ENCODE results near the gene EVC2. TPM values are rescaled to one million over a fixed set of nuclear protein-coding genes. Genes with fewer than 3 reads are reported as not detected.

The EVC2 gene
- total RNA-seq, 1 experiment from 2014 or later = 0.15 TPM

DNA sequence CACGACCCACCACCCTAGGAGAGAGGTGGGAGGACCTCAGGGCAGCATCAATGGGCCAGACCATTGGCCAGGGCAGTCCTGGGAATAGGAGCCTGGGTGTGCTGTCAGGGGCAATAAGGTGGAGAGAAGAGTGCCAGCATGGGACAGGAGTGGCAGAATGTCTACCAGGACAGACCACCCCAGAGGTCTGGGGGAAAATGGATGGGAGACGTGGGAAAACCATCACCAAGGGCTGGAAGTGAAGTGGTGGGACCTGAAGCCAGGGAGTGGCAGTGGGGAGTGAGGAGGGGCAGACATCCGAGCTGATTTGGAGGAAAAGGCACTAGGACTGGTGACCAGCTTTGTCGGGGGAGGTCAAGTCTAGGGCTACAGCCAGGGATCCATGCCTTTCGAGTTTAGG lies 993 bp downstream of the EVC2 start:
- Histone ChIP-seq H3K9me3 (ENCODE audit: low read length) (no peaks in the 10 kb centered on the region), H3K36me3 (ENCODE audit: insufficient read depth, low read length) (no peaks in the 10 kb centered on the region), H3K4me2 (ENCODE audit: low read depth, low read length, poor library complexity, severe bottlenecking) (peak overlapping the region; percentile 55), H3K4me1 (ENCODE audit: low read length) (peaks cover 8% of the 10 kb centered on the region; the same call in 1 of the 2 replicates), H3K27me3 (ENCODE audit: low read length) (no peaks in the 10 kb centered on the region), H3K4me3 (ENCODE audit: low read length) (no peak overlapping the region), H3K79me2 (ENCODE audit: low read length) (no peaks in the 10 kb centered on the region), H3K9me2 (replicated peaks; ENCODE audit: insufficient read depth, low read length) (no peaks in the 10 kb centered on the region), H3K9ac (ENCODE audit: low read length) (no peak overlapping the region), H3K27ac (ENCODE audit: low read length) (no peak overlapping the region), H4K20me1 (ENCODE audit: insufficient read depth, low read depth, low read length) (no peaks in the 10 kb centered on the region), H2AFZ (ENCODE audit: low read length) (no peak overlapping the region)
- no peak for DNase-seq

DNA sequence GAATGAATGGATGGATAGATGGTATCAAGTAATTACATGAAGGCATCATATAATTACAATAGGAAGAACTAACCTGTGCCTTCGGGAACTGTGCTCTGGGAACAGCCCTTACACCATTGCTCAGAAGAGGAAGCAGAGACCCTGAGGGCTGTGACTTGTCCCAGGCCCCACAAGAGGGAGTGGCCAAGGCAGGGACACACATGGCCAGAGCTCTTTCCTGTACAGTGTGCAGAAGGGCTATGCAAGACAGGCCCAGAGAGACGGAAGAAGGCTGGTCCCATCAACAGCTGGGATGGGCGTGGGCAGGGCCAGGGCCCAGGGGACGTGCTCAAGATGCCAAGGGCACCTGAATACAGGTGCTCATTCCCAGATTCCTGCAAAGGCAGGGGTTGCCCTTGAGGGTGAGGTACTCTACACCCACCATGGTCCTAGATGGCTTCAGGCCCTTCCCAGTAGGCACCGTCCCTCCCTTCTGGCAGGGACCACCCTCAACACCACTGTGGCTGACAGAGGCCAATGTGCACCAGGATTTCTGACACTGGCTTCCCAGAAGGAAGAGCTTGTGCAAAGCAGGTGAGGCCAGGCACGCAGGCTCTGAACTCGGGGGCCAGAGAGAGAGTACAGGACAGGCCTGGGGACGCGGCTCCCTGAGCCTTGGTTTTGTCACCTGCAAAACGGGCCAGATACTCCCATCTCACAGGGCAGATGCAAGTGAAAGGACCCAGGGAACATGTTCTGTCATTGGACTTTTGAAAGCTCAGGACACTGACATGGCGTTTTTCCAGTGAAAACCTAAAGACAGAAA lies 1.7 kb downstream of the EVC2 start:
- H3K9ac ChIP-seq (ENCODE audit: low read length) = no peak overlapping the region
- no peaks in the 10 kb centered on the region for H4K20me1 ChIP-seq (ENCODE audit: insufficient read depth, low read depth, low read length)

GRCh38 chr4:5705647-5706320 lies 2.6 kb downstream of the EVC2 start:
- Histone ChIP-seq H3K4me3 (ENCODE audit: low read length) (no peak overlapping the region), H3K27ac (ENCODE audit: low read length) (no peak overlapping the region), H3K9ac (ENCODE audit: low read length) (no peak overlapping the region), H3K4me1 (ENCODE audit: low read length) (peaks cover 8% of the 10 kb centered on the region; the same call in 1 of the 2 replicates), H4K20me1 (ENCODE audit: insufficient read depth, low read depth, low read length) (no peaks in the 10 kb centered on the region), H2AFZ (ENCODE audit: low read length) (no peak overlapping the region), H3K36me3 (ENCODE audit: insufficient read depth, low read length) (no peaks in the 10 kb centered on the region), H3K27me3 (ENCODE audit: low read length) (no peaks in the 10 kb centered on the region), H3K4me2 (ENCODE audit: low read depth, low read length, poor library complexity, severe bottlenecking) (no peak overlapping the region), H3K79me2 (ENCODE audit: low read length) (no peaks in the 10 kb centered on the region), H3K9me3 (ENCODE audit: low read length) (no peaks in the 10 kb centered on the region), H3K9me2 (replicated peaks; ENCODE audit: insufficient read depth, low read length) (no peaks in the 10 kb centered on the region)
- DNase-seq = no peak

More for the DNA sequence above, 1.7 kb downstream of the EVC2 start:
- no peaks in the 10 kb centered on the region for H3K9me3 ChIP-seq (ENCODE audit: low read length)
- H3K4me3 ChIP-seq (ENCODE audit: low read length) = no peak overlapping the region
- no peaks in the 10 kb centered on the region for H3K79me2 ChIP-seq (ENCODE audit: low read length)
- no peak for DNase-seq
- no peak overlapping the region for H2AFZ ChIP-seq (ENCODE audit: low read length)
- H3K4me2 ChIP-seq (ENCODE audit: low read depth, low read length, poor library complexity, severe bottlenecking) = no peak overlapping the region
- no peaks in the 10 kb centered on the region for H3K9me2 ChIP-seq (replicated peaks; ENCODE audit: insufficient read depth, low read length)
- no peak overlapping the region for H3K27ac ChIP-seq (ENCODE audit: low read length)
- H3K4me1 ChIP-seq (ENCODE audit: low read length) = peaks cover 8% of the 10 kb centered on the region; the same call in 1 of the 2 replicates
- no peaks in the 10 kb centered on the region for H3K36me3 ChIP-seq (ENCODE audit: insufficient read depth, low read length)
- no peaks in the 10 kb centered on the region for H3K27me3 ChIP-seq (ENCODE audit: low read length)

- peaks cover 8% of the 10 kb centered on the region; the same call in 1 of the 2 replicates for H3K4me1 ChIP-seq (ENCODE audit: low read length)
- H3K4me3 ChIP-seq (ENCODE audit: low read length) = no peak overlapping the region
- no peak overlapping the region for H2AFZ ChIP-seq (ENCODE audit: low read length)
- no peak overlapping the region for H3K4me2 ChIP-seq (ENCODE audit: low read depth, low read length, poor library complexity, severe bottlenecking)
- no peaks in the 10 kb centered on the region for H3K9me3 ChIP-seq (ENCODE audit: low read length)
- H3K36me3 ChIP-seq (ENCODE audit: insufficient read depth, low read length) = no peaks in the 10 kb centered on the region
- H3K27me3 ChIP-seq (ENCODE audit: low read length) = no peaks in the 10 kb centered on the region
- H3K79me2 ChIP-seq (ENCODE audit: low read length) = no peaks in the 10 kb centered on the region
- H3K9ac ChIP-seq (ENCODE audit: low read length) = no peak overlapping the region
- no peaks in the 10 kb centered on the region for H4K20me1 ChIP-seq (ENCODE audit: insufficient read depth, low read depth, low read length)
- H3K27ac ChIP-seq (ENCODE audit: low read length) = no peak overlapping the region
- DNase-seq = no peak
- no peaks in the 10 kb centered on the region for H3K9me2 ChIP-seq (replicated peaks; ENCODE audit: insufficient read depth, low read length)
Measured at GRCh38 chr4:5704276-5704675, 4.1 kb downstream of the EVC2 start.

GRCh38 chr4:5703831-5704230 lies 4.5 kb downstream of the EVC2 start:
- Histone ChIP-seq H3K27ac (ENCODE audit: low read length) (no peak overlapping the region), H3K4me2 (ENCODE audit: low read depth, low read length, poor library complexity, severe bottlenecking) (no peak overlapping the region), H3K9ac (ENCODE audit: low read length) (no peak overlapping the region), H3K4me3 (ENCODE audit: low read length) (no peak overlapping the region), H3K9me3 (ENCODE audit: low read length) (no peaks in the 10 kb centered on the region), H3K79me2 (ENCODE audit: low read length) (no peaks in the 10 kb centered on the region), H4K20me1 (ENCODE audit: insufficient read depth, low read depth, low read length) (no peaks in the 10 kb centered on the region), H3K27me3 (ENCODE audit: low read length) (no peaks in the 10 kb centered on the region), H3K9me2 (replicated peaks; ENCODE audit: insufficient read depth, low read length) (no peaks in the 10 kb centered on the region), H2AFZ (ENCODE audit: low read length) (no peak overlapping the region), H3K36me3 (ENCODE audit: insufficient read depth, low read length) (no peaks in the 10 kb centered on the region), H3K4me1 (ENCODE audit: low read length) (peaks cover 8% of the 10 kb centered on the region; the same call in 1 of the 2 replicates)
- DNase-seq = no peak

DNA sequence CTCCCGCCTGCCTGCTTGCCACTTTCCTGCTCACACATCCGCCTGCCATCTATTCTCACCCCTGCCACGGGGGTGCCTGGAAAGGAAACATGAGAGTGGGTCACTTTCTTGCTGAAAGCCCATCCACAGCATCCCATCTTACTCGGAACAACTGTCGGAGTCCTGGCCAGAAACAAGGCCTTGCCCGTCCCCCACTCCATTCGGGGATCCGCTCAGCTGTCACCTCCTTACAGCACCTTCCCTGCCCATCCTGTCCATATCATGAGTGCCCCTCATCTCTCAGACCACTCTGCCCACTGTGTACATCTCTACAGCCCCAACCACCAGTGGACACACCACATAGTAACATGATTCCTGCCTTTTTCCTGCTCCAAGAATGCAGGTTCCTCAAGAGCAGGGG lies 6.4 kb downstream of the EVC2 start:
- Histone ChIP-seq H3K4me2 (ENCODE audit: low read depth, low read length, poor library complexity, severe bottlenecking) (no peak overlapping the region), H3K79me2 (ENCODE audit: low read length) (no peaks in the 10 kb centered on the region), H3K9ac (ENCODE audit: low read length) (no peak overlapping the region), H3K9me3 (ENCODE audit: low read length) (no peaks in the 10 kb centered on the region), H3K4me3 (ENCODE audit: low read length) (no peak overlapping the region), H4K20me1 (ENCODE audit: insufficient read depth, low read depth, low read length) (no peaks in the 10 kb centered on the region), H2AFZ (ENCODE audit: low read length) (no peak overlapping the region), H3K4me1 (ENCODE audit: low read length) (no peaks in the 10 kb centered on the region), H3K27me3 (ENCODE audit: low read length) (no peaks in the 10 kb centered on the region), H3K36me3 (ENCODE audit: insufficient read depth, low read length) (no peaks in the 10 kb centered on the region), H3K27ac (ENCODE audit: low read length) (no peak overlapping the region), H3K9me2 (replicated peaks; ENCODE audit: insufficient read depth, low read length) (no peaks in the 10 kb centered on the region)
- DNase-seq = no peak

DNA sequence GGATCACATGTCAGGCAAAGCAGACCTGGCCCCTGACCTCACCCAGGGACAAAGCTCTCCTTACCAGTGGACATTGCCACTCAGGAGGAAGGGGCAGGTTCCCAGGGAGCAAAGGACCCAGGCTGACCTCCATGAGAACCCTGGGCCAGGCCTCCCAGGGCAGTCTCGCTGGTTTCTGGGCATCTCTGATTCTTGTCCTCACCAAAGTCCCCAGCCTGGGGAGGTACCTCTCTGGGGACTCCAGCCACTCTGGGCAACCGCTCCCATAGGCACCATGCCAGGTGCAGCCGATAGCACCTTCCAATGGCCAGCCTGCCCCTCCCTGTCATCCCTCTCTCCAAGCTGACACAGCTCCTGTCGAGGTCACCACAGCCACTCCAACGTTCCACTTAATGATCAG lies 7.9 kb downstream of the EVC2 start:
- Histone ChIP-seq H3K9ac (ENCODE audit: low read length) (no peak overlapping the region), H3K79me2 (ENCODE audit: low read length) (no peaks in the 10 kb centered on the region), H4K20me1 (ENCODE audit: insufficient read depth, low read depth, low read length) (no peaks in the 10 kb centered on the region), H3K4me2 (ENCODE audit: low read depth, low read length, poor library complexity, severe bottlenecking) (no peak overlapping the region), H3K27ac (ENCODE audit: low read length) (no peak overlapping the region), H3K4me3 (ENCODE audit: low read length) (no peak overlapping the region), H3K27me3 (ENCODE audit: low read length) (no peaks in the 10 kb centered on the region), H2AFZ (ENCODE audit: low read length) (no peak overlapping the region), H3K36me3 (ENCODE audit: insufficient read depth, low read length) (no peaks in the 10 kb centered on the region), H3K4me1 (ENCODE audit: low read length) (no peaks in the 10 kb centered on the region), H3K9me2 (replicated peaks; ENCODE audit: insufficient read depth, low read length) (no peaks in the 10 kb centered on the region), H3K9me3 (ENCODE audit: low read length) (no peaks in the 10 kb centered on the region)
- DNase-seq = no peak

GRCh38 chr4:5696341-5696740 lies 12.0 kb downstream of the EVC2 start:
- Histone ChIP-seq H3K4me1 (ENCODE audit: low read length) (no peaks in the 10 kb centered on the region), H4K20me1 (ENCODE audit: insufficient read depth, low read depth, low read length) (no peaks in the 10 kb centered on the region), H3K27ac (ENCODE audit: low read length) (no peak overlapping the region), H3K4me3 (ENCODE audit: low read length) (no peak overlapping the region), H3K79me2 (ENCODE audit: low read length) (no peaks in the 10 kb centered on the region), H3K9ac (ENCODE audit: low read length) (no peak overlapping the region), H3K27me3 (ENCODE audit: low read length) (no peaks in the 10 kb centered on the region), H3K36me3 (ENCODE audit: insufficient read depth, low read length) (no peaks in the 10 kb centered on the region), H3K9me3 (ENCODE audit: low read length) (no peaks in the 10 kb centered on the region), H3K9me2 (replicated peaks; ENCODE audit: insufficient read depth, low read length) (no peaks in the 10 kb centered on the region), H3K4me2 (ENCODE audit: low read depth, low read length, poor library complexity, severe bottlenecking) (no peak overlapping the region), H2AFZ (ENCODE audit: low read length) (no peak overlapping the region)
- DNase-seq = no peak

All from Karpas-422 (cell line).